PC-3 (cell line): ENCODE measurements around the gene EIF2AK3.

Experiments used
- CTCF ChIP-seq: fragments of 300-600 bp; sonication (generic); conservative IDR thresholded peaks from 2 replicates; pipeline ENCODE4 v1.5.1; 2017; ENCODE audit warnings: antibody characterized with exemption, low read depth, mild to moderate bottlenecking, low read length
- EZH2phosphoT487 ChIP-seq: fragments of 300-600 bp; sonication (generic); IDR thresholded peaks from 2 replicates; pipeline ENCODE4 v1.6.1; 2018; ENCODE audit warnings: mild to moderate bottlenecking, antibody characterized with exemption, low read length, borderline replicate concordance

DNA sequence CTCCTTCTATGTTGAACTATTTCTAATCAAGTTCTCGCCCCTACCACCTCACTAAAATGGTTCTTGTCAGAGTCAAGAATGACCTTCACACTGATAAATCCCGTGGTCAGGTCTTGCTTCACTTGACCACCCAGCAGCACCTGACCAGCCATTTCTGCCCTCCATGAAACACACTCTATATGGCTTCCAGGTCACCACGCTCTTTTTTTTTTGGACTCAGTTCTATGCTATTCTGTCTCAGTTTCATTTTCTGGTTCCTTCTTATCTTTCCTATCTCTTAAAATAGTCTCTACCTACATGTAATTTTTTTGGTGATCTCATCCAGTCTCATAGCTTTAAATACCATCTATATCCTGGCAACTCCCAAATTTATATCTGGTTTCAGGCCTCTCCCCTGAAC lies 11.4 kb downstream of the EIF2AK3 start:
- TF ChIP-seq CTCF (no peak), EZH2phosphoT487 (no peak)
